ENCODE results near the gene PLXNA4.

The PLXNA4 gene

GRCh38 chr7:132402751-132403245, 173.5 kb downstream of the PLXNA4 start:
- Histone ChIP-seq H3K4me1 (ENCODE audit: control insufficient read depth, low read length) (no peaks in the 10 kb centered on the region), H3K27ac (ENCODE audit: low read depth, low read length) (no peak overlapping the region), H3K9me2 (replicated peaks; ENCODE audit: control insufficient read depth, low read length) (no peaks in the 10 kb centered on the region), H4K20me1 (ENCODE audit: control insufficient read depth, insufficient read depth, low read depth, low read length) (no peaks in the 10 kb centered on the region), H3F3A (ENCODE audit: control insufficient read depth, insufficient read depth) (no peaks in the 10 kb centered on the region), H3K9me3 (ENCODE audit: control insufficient read depth, insufficient read depth, low read length) (no peaks in the 10 kb centered on the region), H3K79me2 (ENCODE audit: control insufficient read depth, low read length) (no peaks in the 10 kb centered on the region), H3K27me3 (ENCODE audit: control insufficient read depth, low read length) (no peaks in the 10 kb centered on the region), H3K4me2 (ENCODE audit: low read length) (no peak overlapping the region), H3K36me3 (ENCODE audit: control insufficient read depth, low read length) (no peaks in the 10 kb centered on the region), H3K4me3 (ENCODE audit: low read length) (no peak overlapping the region)
- TF ChIP-seq EZH2phosphoT487 (IDR thresholded peaks at IDR 0.05; ENCODE audit: borderline replicate concordance, low read length) (no peak), CTCF (IDR thresholded peaks at IDR 0.05; ENCODE audit: low read depth, low read length, poor library complexity, severe bottlenecking) (no peak)

- Histone ChIP-seq H3K4me3 (ENCODE audit: low read length) (no peak overlapping the region), H3K4me2 (ENCODE audit: low read length) (no peak overlapping the region), H3K79me2 (ENCODE audit: control insufficient read depth, low read length) (no peaks in the 10 kb centered on the region), H3K27ac (ENCODE audit: low read depth, low read length) (no peak overlapping the region), H3K9me3 (ENCODE audit: control insufficient read depth, insufficient read depth, low read length) (no peaks in the 10 kb centered on the region), H3K4me1 (ENCODE audit: control insufficient read depth, low read length) (no peaks in the 10 kb centered on the region), H3K27me3 (ENCODE audit: control insufficient read depth, low read length) (no peaks in the 10 kb centered on the region), H3F3A (ENCODE audit: control insufficient read depth, insufficient read depth) (no peaks in the 10 kb centered on the region), H3K36me3 (ENCODE audit: control insufficient read depth, low read length) (no peaks in the 10 kb centered on the region), H4K20me1 (ENCODE audit: control insufficient read depth, insufficient read depth, low read depth, low read length) (no peaks in the 10 kb centered on the region), H3K9me2 (replicated peaks; ENCODE audit: control insufficient read depth, low read length) (no peaks in the 10 kb centered on the region)
- TF ChIP-seq CTCF (IDR thresholded peaks at IDR 0.05; ENCODE audit: low read depth, low read length, poor library complexity, severe bottlenecking), result no peak
- no peak for TF ChIP-seq EZH2phosphoT487 (IDR thresholded peaks at IDR 0.05; ENCODE audit: borderline replicate concordance, low read length)
Measured at GRCh38 chr7:132402096-132402495, 174.2 kb downstream of the PLXNA4 start.

GRCh38 chr7:132400561-132401142, 175.6 kb downstream of the PLXNA4 start:
- Histone ChIP-seq H3K4me3 (ENCODE audit: low read length) (no peak overlapping the region), H3K4me2 (ENCODE audit: low read length) (no peak overlapping the region), H3K27me3 (ENCODE audit: control insufficient read depth, low read length) (no peaks in the 10 kb centered on the region), H3K36me3 (ENCODE audit: control insufficient read depth, low read length) (no peaks in the 10 kb centered on the region), H3K9me2 (replicated peaks; ENCODE audit: control insufficient read depth, low read length) (no peaks in the 10 kb centered on the region), H3F3A (ENCODE audit: control insufficient read depth, insufficient read depth) (no peaks in the 10 kb centered on the region), H3K79me2 (ENCODE audit: control insufficient read depth, low read length) (no peaks in the 10 kb centered on the region), H3K9me3 (ENCODE audit: control insufficient read depth, insufficient read depth, low read length) (no peaks in the 10 kb centered on the region), H4K20me1 (ENCODE audit: control insufficient read depth, insufficient read depth, low read depth, low read length) (no peaks in the 10 kb centered on the region), H3K27ac (ENCODE audit: low read depth, low read length) (no peak overlapping the region), H3K4me1 (ENCODE audit: control insufficient read depth, low read length) (no peaks in the 10 kb centered on the region)
- TF ChIP-seq CTCF (IDR thresholded peaks at IDR 0.05; ENCODE audit: low read depth, low read length, poor library complexity, severe bottlenecking) (no peak), EZH2phosphoT487 (IDR thresholded peaks at IDR 0.05; ENCODE audit: borderline replicate concordance, low read length) (no peak)

Data from DOHH2 (cell line).